Heart left ventricle (tissue), 13 donors: ENCODE data around the gene HAUS8.

Source experiments
- POLR2A ChIP-seq, 2 donors: fragments of 450-650 bp; IDR thresholded peaks; one replicate each; pipeline ENCODE4 v1.6.1; 2017; ENCODE audit warnings: antibody characterized with exemption in 2 of 2, mild to moderate bottlenecking in 2 of 2, moderate library complexity in 2 of 2
- TF ChIP-seq, protein P1 (sequence below), 12 donors: fragments of 200-600 bp; sonication (generic) in 4 of 12; IDR thresholded peaks; one replicate each; pipeline versions ENCODE4 v1.5.0 to v1.8.0; 2018 to 2022; ENCODE audit warnings: antibody characterized with exemption in 12 of 12, mild to moderate bottlenecking in 5 of 12
- donor health status: ischemic (EF 13 %, LVEDD 7.1; RV severe dilation, severe dysfunction).
- donor health status: DM: no; HTN: yes; CAD: no.
- donor health status: DM: no; HTN: no; CAD: no.
- donor health status: ischemic (EF 25% LVEDD 6.9; RV normal size, moderate dysfunction).
- donor health status: ischemic (EF 25% LVEDD 5.7; RV mildly dilated, moderate dysfunction).
- donor health status: ischemic (EF 35%, LVEDD 5.7; RV mildly dilated, moderate dysfunction).
- donor health status: nonischemic (EF 11% LVEDD 7.7; RV severe dilation, severe dysfunction).
- donor health status: DM: yes; HTN: yes; CAD: no.
- donor health status: PGD.
- donor health status: ischemic (EF 29% LVEDD 5.4; RV normal size, mild dysfunction).
- donor health status: nonischemic (EF 23%, LVEDD 6.1; RV moderate dilation, normal function).

DNA sequence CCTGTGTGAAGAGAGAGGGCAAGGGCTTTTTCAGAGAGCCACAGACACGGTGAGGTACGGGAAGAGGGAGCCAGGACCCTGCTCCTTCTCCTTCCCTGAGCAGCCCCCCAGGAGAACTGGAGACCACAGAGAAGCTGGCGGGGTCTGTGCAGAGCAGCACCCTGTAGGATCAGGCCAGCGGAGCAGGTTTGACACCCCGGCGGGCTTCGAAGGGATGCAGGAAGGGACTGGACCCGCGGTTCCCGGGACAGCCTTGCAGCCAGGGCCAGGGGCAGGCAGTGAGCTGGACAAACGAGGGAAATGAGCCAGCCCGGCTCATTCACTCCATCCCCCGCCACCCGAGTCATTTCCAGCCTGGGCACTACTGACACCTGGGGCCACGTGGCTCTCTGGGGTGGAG, 70.9 kb downstream of the HAUS8 start:
- TF ChIP-seq, protein P1, sequence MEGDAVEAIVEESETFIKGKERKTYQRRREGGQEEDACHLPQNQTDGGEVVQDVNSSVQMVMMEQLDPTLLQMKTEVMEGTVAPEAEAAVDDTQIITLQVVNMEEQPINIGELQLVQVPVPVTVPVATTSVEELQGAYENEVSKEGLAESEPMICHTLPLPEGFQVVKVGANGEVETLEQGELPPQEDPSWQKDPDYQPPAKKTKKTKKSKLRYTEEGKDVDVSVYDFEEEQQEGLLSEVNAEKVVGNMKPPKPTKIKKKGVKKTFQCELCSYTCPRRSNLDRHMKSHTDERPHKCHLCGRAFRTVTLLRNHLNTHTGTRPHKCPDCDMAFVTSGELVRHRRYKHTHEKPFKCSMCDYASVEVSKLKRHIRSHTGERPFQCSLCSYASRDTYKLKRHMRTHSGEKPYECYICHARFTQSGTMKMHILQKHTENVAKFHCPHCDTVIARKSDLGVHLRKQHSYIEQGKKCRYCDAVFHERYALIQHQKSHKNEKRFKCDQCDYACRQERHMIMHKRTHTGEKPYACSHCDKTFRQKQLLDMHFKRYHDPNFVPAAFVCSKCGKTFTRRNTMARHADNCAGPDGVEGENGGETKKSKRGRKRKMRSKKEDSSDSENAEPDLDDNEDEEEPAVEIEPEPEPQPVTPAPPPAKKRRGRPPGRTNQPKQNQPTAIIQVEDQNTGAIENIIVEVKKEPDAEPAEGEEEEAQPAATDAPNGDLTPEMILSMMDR (IDR thresholded peaks at IDR 0.05): no peak
- no peak for TF ChIP-seq POLR2A (IDR thresholded peaks at IDR 0.05)
